PC-9 (cell line): Measurements from ENCODE around the gene KCNA1. TPM values are rescaled to one million over a fixed set of nuclear protein-coding genes. Genes with fewer than 3 reads are reported as not detected.

Experiments used
- BruUV-seq: library from RNA; stranded (reverse); fragments of 400-500 nt; replicated peaks from 2 replicates; lab custom pipeline; 2021; lab: Mats Ljungman, UMichigan
- CTCF ChIA-PET: fragments of 300-600 bp; sonication (Branson Sonifier 250); formaldehyde crosslinking; loops from one replicate; lab custom pipeline; 2022; ENCODE audit warnings: antibody characterized with exemption; lab: Charles Lee
- POLR2A ChIA-PET: fragments of 300-600 bp; sonication (Branson Sonifier 250); formaldehyde crosslinking; loops from one replicate; lab custom pipeline; 2022; ENCODE audit warnings: antibody characterized with exemption; ENCODE audit not compliant: unreplicated experiment; lab: Charles Lee
- DNase-seq, 2 experiments: peaks; one replicate each; pipeline versions ENCODE4 v3.0.0 to v3.0.0-alpha.2; 2015 to 2022; ENCODE audit warnings: mixed read lengths in 1 of 2
- H2AFZ ChIP-seq: fragments of 200-600 bp; sonication (generic); 2 replicates; pipeline ENCODE4 v1.8.1; 2017; ENCODE audit warnings: antibody characterized with exemption
- H3F3A ChIP-seq: fragments of 200-600 bp; sonication (generic); 2 replicates; pipeline ENCODE4 v1.8.1; 2017; ENCODE audit warnings: antibody characterized with exemption, mild to moderate bottlenecking, low read depth; ENCODE audit not compliant: insufficient read depth
- H3K27ac ChIP-seq: fragments of 200-600 bp; sonication (generic); 2 replicates; pipeline ENCODE4 v1.6.1; 2016; ENCODE audit warnings: mixed run types
- H3K27me3 ChIP-seq: fragments of 200-600 bp; sonication (generic); 2 replicates; pipeline ENCODE4 v1.6.1; 2016; ENCODE audit warnings: low read depth, mixed run types; ENCODE audit not compliant: insufficient read depth
- H3K36me3 ChIP-seq: fragments of 200-600 bp; sonication (generic); 2 replicates; pipeline ENCODE4 v1.6.1; 2016; ENCODE audit warnings: low read depth, mixed run types
- H3K4me1 ChIP-seq: fragments of 200-600 bp; sonication (generic); replicated peaks from 2 replicates; pipeline ENCODE4 v1.6.1; 2016; ENCODE audit warnings: mixed run types; ENCODE audit not compliant: insufficient read depth
- H3K4me2 ChIP-seq: fragments of 200-600 bp; sonication (generic); 2 replicates; pipeline ENCODE4 v1.6.1; 2017; ENCODE audit warnings: mixed run types
- H3K4me3 ChIP-seq: fragments of 200-600 bp; sonication (generic); 2 replicates; pipeline ENCODE4 v1.6.1; 2016; ENCODE audit warnings: mixed run types
- H3K79me2 ChIP-seq: fragments of 200-600 bp; sonication (generic); 2 replicates; pipeline ENCODE4 v1.6.1; 2017; ENCODE audit warnings: low read depth, mixed run types
- H3K9me2 ChIP-seq: fragments of 200-600 bp; sonication (generic); 2 replicates; pipeline ENCODE4 v1.8.1; 2017; ENCODE audit warnings: mild to moderate bottlenecking; ENCODE audit not compliant: insufficient read depth
- H3K9me3 ChIP-seq: fragments of 200-600 bp; sonication (generic); 2 replicates; pipeline ENCODE4 v1.8.1; 2016; ENCODE audit warnings: low read depth; ENCODE audit not compliant: insufficient read depth
- H4K20me1 ChIP-seq: fragments of 200-600 bp; sonication (generic); 2 replicates; pipeline ENCODE4 v1.8.1; 2017; ENCODE audit not compliant: insufficient read depth
- EZH2 ChIP-seq: fragments of 200-600 bp; sonication (generic); IDR thresholded peaks from 2 replicates; pipeline ENCODE4 v1.8.0; 2017; ENCODE audit warnings: antibody characterized with exemption, low read depth
- intact Hi-C: fragments of 100-400 bp; cut with micrococcal nuclease; formaldehyde crosslinking; loops from one replicate; pipeline ENCODE4 v1.10.0; 2022; ENCODE audit not compliant: unreplicated experiment
- total RNA-seq: library from RNA; stranded (reverse); gene quantifications from 2 replicates; pipeline ENCODE4 v1.2.3, GENCODE V29; 2021
- TF ChIP-seq, protein P1 (sequence below): fragments of 200-600 bp; sonication (generic); conservative IDR thresholded peaks from 2 replicates; pipeline ENCODE4 v1.6.1; 2017; ENCODE audit warnings: mixed run types, antibody characterized with exemption, mild to moderate bottlenecking, moderate library complexity

The KCNA1 gene
- total RNA-seq, 1 experiment from 2014 or later, result not detected

DNA sequence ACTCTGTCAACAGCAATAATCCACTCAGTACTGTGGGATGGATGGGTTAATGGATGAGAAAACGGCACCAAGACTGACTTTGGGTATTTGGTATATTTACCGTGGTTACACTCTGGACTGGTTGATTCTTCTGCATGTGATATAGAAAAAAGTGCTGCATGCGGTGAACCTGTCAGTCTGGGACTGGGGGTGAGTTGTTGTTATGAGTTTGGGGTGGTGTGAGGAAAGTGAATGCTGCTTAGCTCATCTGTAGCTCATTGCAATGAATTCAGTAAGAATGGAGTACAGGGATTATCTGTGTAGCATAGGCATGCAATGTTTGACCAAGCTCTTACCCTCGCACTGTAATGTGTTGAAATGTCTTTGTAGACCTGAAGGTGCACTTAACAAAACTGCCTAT lies 6.0 kb downstream of the KCNA1 start:
- Histone ChIP-seq H2AFZ (no peak overlapping the region), H3K4me2 (no peak overlapping the region), H3K79me2 (no peaks in the 10 kb centered on the region), H3K27ac (no peak overlapping the region), H3K9me2 (no peaks in the 10 kb centered on the region), H3K36me3 (no peaks in the 10 kb centered on the region), H3K4me1 (no peaks in the 10 kb centered on the region), H3K9me3 (no peaks in the 10 kb centered on the region), H3K27me3 (peaks cover 94% of the 10 kb centered on the region), H3F3A (no peaks in the 10 kb centered on the region), H3K4me3 (no peak overlapping the region), H4K20me1 (no peaks in the 10 kb centered on the region; the same call in 1 of the 2 replicates)
- intact Hi-C loops, result no loop called here
- CTCF ChIA-PET, result no interaction called here
- TF ChIP-seq, protein P1, sequence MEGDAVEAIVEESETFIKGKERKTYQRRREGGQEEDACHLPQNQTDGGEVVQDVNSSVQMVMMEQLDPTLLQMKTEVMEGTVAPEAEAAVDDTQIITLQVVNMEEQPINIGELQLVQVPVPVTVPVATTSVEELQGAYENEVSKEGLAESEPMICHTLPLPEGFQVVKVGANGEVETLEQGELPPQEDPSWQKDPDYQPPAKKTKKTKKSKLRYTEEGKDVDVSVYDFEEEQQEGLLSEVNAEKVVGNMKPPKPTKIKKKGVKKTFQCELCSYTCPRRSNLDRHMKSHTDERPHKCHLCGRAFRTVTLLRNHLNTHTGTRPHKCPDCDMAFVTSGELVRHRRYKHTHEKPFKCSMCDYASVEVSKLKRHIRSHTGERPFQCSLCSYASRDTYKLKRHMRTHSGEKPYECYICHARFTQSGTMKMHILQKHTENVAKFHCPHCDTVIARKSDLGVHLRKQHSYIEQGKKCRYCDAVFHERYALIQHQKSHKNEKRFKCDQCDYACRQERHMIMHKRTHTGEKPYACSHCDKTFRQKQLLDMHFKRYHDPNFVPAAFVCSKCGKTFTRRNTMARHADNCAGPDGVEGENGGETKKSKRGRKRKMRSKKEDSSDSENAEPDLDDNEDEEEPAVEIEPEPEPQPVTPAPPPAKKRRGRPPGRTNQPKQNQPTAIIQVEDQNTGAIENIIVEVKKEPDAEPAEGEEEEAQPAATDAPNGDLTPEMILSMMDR, result no peak
- TF ChIP-seq EZH2, result no peak
- POLR2A ChIA-PET, result no interaction called here
- DNase-seq, result no peak
- no TSS peak for BruUV-seq

DNA sequence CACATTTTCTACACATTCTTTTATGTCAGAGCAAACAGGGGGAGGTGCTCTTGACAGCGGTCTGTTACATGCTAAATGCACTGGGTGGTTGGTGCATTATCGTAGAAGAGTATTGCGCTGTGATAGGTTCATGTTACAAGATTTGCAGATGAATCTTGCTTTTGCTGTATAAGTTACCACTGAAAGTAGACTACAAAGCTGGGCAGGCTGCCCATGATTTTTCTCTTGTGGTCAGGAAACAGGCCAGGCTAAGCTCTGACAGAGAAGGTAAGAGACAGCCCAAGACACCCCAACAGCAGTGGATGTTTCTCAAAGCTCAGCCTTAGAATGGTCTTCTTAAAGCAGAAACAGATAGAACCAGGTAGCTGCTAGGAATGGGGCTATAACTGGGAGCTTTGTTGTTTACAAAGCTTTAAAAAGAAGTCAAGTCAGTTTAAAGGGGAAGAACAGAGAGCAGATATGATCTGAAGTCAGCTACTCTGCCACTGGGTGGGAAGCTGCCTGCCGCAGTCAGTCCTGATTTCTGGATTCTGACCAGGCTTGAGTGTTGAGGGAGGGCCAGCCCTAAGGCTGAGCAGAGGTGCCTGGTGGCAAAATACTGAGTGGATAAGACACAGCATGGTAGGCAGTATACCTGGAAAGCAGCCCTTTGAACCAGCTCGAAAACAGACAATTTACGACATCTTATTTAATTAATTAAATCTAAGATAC lies 9.4 kb downstream of the KCNA1 start:
- POLR2A ChIA-PET, result no interaction called here

DNA sequence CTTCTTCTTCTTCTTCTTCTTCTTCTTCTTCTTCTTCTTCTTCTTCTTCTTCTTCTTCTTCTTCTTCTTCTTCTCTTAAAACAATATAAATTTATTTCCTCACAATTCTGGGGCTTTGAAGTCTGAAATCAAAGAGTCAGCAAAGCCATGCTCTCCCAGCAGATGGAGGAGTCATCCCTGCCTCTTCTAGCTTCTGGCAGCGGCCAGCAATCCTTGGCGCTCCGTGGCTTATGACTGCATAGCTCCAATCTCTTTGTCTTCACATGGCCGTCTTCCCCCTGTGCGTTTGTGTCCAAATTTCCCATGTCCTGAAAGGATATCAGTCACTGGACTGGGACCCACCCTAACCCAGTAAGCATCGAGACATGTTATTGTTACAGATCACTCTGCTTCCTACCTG lies 22.9 kb downstream of the KCNA1 start:
- DNase-seq, result no peak
- ChIA-PET CTCF (no interaction called here), POLR2A (no interaction called here)
- Histone ChIP-seq H3K4me2 (no peak overlapping the region), H3K4me1 (no peaks in the 10 kb centered on the region), H4K20me1 (no peaks in the 10 kb centered on the region), H3K9me3 (no peaks in the 10 kb centered on the region), H3K9me2 (no peaks in the 10 kb centered on the region), H3K4me3 (no peak overlapping the region), H3K79me2 (no peaks in the 10 kb centered on the region), H3K27me3 (peaks cover 60% of the 10 kb centered on the region), H3K36me3 (no peaks in the 10 kb centered on the region), H3F3A (no peaks in the 10 kb centered on the region), H3K27ac (no peak overlapping the region), H2AFZ (no peak overlapping the region)
- intact Hi-C loops, result no loop called here
- TF ChIP-seq, protein P1, result no peak
- no peak for TF ChIP-seq EZH2
- no TSS peak for BruUV-seq

More for the DNA sequence above, 9.4 kb downstream of the KCNA1 start:
- Histone ChIP-seq H3K79me2 (no peaks in the 10 kb centered on the region), H3K9me3 (no peaks in the 10 kb centered on the region), H4K20me1 (no peaks in the 10 kb centered on the region; the same call in 1 of the 2 replicates), H3K9me2 (no peaks in the 10 kb centered on the region), H3F3A (no peaks in the 10 kb centered on the region), H3K36me3 (no peaks in the 10 kb centered on the region), H3K4me1 (no peaks in the 10 kb centered on the region), H2AFZ (no peak overlapping the region), H3K4me2 (no peak overlapping the region), H3K27me3 (peaks cover 76% of the 10 kb centered on the region), H3K4me3 (no peak overlapping the region), H3K27ac (no peak overlapping the region)
- BruUV-seq, result no TSS peak
- no peak for DNase-seq
- intact Hi-C loops, result no loop called here
- TF ChIP-seq, protein P1, result no peak
- no peak for TF ChIP-seq EZH2
- CTCF ChIA-PET, result no interaction called here
